ENCODE results near the gene SMCHD1. TPM values are rescaled to one million over a fixed set of nuclear protein-coding genes. Genes with fewer than 3 reads are reported as not detected.
"Not testable (repeated sequence)": the region's sequence is repeated elsewhere in the genome, so short reads cannot be mapped to it uniquely, and the experiment has no call there.

The SMCHD1 gene
- polyA plus RNA-seq, 2 of the 4 experiments (the other 2 are of a cell fraction): 15.5 to 25.5 TPM

DNA sequence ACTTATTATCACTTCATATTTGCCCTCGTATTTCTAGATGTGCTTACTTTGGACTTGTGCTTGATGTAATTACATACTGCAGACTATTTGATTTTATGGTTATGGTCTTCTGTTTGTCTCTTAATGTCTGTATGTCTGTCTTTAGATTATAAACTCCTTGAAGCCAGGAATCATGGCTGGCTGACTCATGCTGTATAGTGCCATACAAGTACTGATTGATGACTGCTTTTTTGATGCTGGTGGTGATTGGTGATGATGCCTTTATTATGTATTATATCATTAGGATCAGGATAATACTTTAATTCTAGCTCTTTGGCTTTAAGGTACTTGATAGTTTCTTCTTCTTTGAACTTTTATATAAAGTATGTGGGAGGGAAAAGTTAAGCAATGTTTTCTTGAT, 17.3 kb downstream of the SMCHD1 start:
- Histone ChIP-seq H3K9me3 (no peaks in the 10 kb centered on the region), H3K4me3 (no peak overlapping the region), H3K27ac (no peak overlapping the region), H3K4me1 (no peaks in the 10 kb centered on the region), H3K4me2 (no peak overlapping the region)
- ChIA-PET CTCF (no interaction called here), POLR2A (no interaction called here)
- DNase-seq (ENCODE audit: low read depth in 1 of 2, low spot score in 1 of 2) (no peak), FAIRE-seq (no peak), ATAC-seq (no peak)
- 91% methylated on average over 1 of the region's 1 CpG for WGBS (ENCODE audit: missing lambda C conversion rate)
- no peak for TF ChIP-seq POLR2AphosphoS2 (conservative IDR thresholded peaks at IDR 0.05; ENCODE audit: low read length)
- no peak for TF ChIP-seq RNF2 (IDR thresholded peaks at IDR 0.05; ENCODE audit: borderline replicate concordance, low read depth)
- no peak for TF ChIP-seq HOXA7 (CRISPR knock-in tag; IDR thresholded peaks at IDR 0.05)
- no peak for TF ChIP-seq JUN (IDR thresholded peaks at IDR 0.05)
- TF ChIP-seq, protein P1, sequence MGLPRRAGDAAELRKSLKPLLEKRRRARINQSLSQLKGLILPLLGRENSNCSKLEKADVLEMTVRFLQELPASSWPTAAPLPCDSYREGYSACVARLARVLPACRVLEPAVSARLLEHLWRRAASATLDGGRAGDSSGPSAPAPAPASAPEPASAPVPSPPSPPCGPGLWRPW (IDR thresholded peaks at IDR 0.05): no peak
- TF ChIP-seq, protein P2, sequence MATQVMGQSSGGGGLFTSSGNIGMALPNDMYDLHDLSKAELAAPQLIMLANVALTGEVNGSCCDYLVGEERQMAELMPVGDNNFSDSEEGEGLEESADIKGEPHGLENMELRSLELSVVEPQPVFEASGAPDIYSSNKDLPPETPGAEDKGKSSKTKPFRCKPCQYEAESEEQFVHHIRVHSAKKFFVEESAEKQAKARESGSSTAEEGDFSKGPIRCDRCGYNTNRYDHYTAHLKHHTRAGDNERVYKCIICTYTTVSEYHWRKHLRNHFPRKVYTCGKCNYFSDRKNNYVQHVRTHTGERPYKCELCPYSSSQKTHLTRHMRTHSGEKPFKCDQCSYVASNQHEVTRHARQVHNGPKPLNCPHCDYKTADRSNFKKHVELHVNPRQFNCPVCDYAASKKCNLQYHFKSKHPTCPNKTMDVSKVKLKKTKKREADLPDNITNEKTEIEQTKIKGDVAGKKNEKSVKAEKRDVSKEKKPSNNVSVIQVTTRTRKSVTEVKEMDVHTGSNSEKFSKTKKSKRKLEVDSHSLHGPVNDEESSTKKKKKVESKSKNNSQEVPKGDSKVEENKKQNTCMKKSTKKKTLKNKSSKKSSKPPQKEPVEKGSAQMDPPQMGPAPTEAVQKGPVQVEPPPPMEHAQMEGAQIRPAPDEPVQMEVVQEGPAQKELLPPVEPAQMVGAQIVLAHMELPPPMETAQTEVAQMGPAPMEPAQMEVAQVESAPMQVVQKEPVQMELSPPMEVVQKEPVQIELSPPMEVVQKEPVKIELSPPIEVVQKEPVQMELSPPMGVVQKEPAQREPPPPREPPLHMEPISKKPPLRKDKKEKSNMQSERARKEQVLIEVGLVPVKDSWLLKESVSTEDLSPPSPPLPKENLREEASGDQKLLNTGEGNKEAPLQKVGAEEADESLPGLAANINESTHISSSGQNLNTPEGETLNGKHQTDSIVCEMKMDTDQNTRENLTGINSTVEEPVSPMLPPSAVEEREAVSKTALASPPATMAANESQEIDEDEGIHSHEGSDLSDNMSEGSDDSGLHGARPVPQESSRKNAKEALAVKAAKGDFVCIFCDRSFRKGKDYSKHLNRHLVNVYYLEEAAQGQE (IDR thresholded peaks at IDR 0.05): no peak
- TF ChIP-seq EHMT2 (IDR thresholded peaks at IDR 0.05; ENCODE audit: low read depth): no peak
- TF ChIP-seq, protein P3, sequence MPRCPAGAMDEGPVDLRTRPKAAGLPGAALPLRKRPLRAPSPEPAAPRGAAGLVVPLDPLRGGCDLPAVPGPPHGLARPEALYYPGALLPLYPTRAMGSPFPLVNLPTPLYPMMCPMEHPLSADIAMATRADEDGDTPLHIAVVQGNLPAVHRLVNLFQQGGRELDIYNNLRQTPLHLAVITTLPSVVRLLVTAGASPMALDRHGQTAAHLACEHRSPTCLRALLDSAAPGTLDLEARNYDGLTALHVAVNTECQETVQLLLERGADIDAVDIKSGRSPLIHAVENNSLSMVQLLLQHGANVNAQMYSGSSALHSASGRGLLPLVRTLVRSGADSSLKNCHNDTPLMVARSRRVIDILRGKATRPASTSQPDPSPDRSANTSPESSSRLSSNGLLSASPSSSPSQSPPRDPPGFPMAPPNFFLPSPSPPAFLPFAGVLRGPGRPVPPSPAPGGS (IDR thresholded peaks at IDR 0.05): no peak
- TF ChIP-seq CBX2 (IDR thresholded peaks at IDR 0.05; ENCODE audit: borderline replicate concordance, low read depth): no peak

DNA sequence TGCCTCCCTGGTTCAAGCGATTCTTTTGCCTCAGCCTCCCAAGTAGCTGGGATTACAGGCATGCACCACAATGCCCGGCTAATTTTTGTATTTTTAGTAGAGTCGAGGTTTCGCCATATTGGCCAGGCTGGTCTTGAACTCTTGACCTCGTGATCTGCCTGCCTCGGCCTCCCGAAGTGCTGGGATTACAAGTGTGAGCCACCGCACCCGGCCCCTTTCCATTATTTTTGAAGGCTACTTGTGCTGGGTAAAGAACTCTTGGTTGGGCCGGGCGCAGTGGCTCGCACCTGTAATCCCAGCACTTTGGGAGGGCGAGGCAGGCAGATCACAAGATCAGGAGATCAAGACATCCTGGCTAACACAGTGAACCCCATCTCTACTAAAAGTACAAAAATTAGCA, 23.4 kb downstream of the SMCHD1 start:
- ATAC-seq; POLR2A ChIA-PET; H3K4me3 ChIP-seq; CTCF ChIA-PET; H3K4me1 ChIP-seq; H3K9me3 ChIP-seq; H3K4me2 ChIP-seq; FAIRE-seq; DNase-seq (ENCODE audit: low read depth in 1 of 2, low spot score in 1 of 2); H3K27ac ChIP-seq: not testable (repeated sequence)
- WGBS (ENCODE audit: missing lambda C conversion rate): 97% methylated on average over 10 of the region's 13 CpGs

DNA sequence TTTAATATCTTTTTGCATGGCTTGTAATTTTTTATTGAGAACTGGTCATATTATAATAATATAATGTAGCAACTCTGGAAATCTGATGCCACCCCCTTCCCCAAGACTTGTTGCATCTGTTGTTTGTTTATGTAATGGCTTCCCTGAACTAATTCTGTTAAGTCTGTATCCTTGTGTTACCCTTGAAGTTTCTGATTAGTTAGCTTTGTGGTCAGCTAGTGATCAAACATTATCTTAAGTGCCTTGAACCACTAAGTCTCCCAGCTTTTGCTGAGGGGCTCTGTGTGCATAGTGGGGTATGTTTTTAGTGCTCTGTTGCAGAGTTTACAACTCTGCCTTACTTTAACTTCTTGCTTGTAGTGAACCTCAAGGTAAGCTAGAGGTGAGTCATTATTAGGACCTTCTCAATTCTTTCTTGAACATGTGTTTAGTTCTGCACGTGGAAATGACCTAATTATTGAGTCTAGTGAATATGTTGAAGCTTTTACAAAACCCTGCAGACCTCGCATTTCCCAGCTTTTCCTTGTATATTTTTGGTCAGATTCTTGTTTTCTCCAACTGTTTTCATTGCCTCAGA, 24.8 kb downstream of the SMCHD1 start:
- DNase-seq (ENCODE audit: low read depth in 1 of 2, low spot score in 1 of 2) (no peak), ATAC-seq (no peak), FAIRE-seq (no peak)
- no peak overlapping the region for H3K4me2 ChIP-seq
- H3K9me3 ChIP-seq: no peaks in the 10 kb centered on the region; the same call in 2 of the 3 replicates
- no peak overlapping the region for H3K4me3 ChIP-seq
- POLR2A ChIA-PET: no interaction called here
- no peak overlapping the region for H3K27ac ChIP-seq
- WGBS (ENCODE audit: missing lambda C conversion rate): 70% methylated on average over 2 of the region's 2 CpGs
- no peaks in the 10 kb centered on the region for H3K4me1 ChIP-seq
- CTCF ChIA-PET: no interaction called here
- TF ChIP-seq RAD21 (conservative IDR thresholded peaks at IDR 0.05 in 1 of 2, IDR thresholded peaks at IDR 0.05 in 1 of 2): no peak
- TF ChIP-seq POLR2AphosphoS2 (conservative IDR thresholded peaks at IDR 0.05; ENCODE audit: low read length): no peak
- TF ChIP-seq TFCP2L1 (CRISPR knock-in tag; IDR thresholded peaks at IDR 0.05): no peak
- no peak for TF ChIP-seq ZNF302 (CRISPR knock-in tag; IDR thresholded peaks at IDR 0.05)
- no peak for TF ChIP-seq CBX2 (IDR thresholded peaks at IDR 0.05; ENCODE audit: borderline replicate concordance, low read depth)
- TF ChIP-seq, protein P4, sequence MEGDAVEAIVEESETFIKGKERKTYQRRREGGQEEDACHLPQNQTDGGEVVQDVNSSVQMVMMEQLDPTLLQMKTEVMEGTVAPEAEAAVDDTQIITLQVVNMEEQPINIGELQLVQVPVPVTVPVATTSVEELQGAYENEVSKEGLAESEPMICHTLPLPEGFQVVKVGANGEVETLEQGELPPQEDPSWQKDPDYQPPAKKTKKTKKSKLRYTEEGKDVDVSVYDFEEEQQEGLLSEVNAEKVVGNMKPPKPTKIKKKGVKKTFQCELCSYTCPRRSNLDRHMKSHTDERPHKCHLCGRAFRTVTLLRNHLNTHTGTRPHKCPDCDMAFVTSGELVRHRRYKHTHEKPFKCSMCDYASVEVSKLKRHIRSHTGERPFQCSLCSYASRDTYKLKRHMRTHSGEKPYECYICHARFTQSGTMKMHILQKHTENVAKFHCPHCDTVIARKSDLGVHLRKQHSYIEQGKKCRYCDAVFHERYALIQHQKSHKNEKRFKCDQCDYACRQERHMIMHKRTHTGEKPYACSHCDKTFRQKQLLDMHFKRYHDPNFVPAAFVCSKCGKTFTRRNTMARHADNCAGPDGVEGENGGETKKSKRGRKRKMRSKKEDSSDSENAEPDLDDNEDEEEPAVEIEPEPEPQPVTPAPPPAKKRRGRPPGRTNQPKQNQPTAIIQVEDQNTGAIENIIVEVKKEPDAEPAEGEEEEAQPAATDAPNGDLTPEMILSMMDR (IDR thresholded peaks at IDR 0.05): no peak
- TF ChIP-seq, protein P5, sequence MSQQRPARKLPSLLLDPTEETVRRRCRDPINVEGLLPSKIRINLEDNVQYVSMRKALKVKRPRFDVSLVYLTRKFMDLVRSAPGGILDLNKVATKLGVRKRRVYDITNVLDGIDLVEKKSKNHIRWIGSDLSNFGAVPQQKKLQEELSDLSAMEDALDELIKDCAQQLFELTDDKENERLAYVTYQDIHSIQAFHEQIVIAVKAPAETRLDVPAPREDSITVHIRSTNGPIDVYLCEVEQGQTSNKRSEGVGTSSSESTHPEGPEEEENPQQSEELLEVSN (IDR thresholded peaks at IDR 0.05; ENCODE audit: borderline replicate concordance, low read depth): no peak
- TF ChIP-seq CEBPB (IDR thresholded peaks at IDR 0.05): no peak
- no peak for TF ChIP-seq CBX8 (IDR thresholded peaks at IDR 0.05)
- no peak for TF ChIP-seq POLR2A (IDR thresholded peaks at IDR 0.05; ENCODE audit: low read length)

All from A549 (cell line).